HEK293T (cell line): Measurements from ENCODE around the gene NDOR1.

ENCODE experiments used
- CTCF ChIA-PET: fragments of 350-600 bp; formaldehyde crosslinking; extraction: SDS; loops from one replicate; lab custom pipeline; 2021; ENCODE audit warnings: antibody characterized with exemption, inconsistent platforms; lab: Yijun Ruan, JAX
- POLR2A ChIA-PET: fragments of 350-600 bp; formaldehyde crosslinking; extraction: SDS; loops from one replicate; lab custom pipeline; 2020; ENCODE audit warnings: antibody characterized with exemption, inconsistent platforms; lab: Yijun Ruan, JAX
- DNase-seq: peaks from one replicate; pipeline ENCODE4 v3.0.0; 2012; ENCODE audit warnings: mixed read lengths; ENCODE audit errors: extremely low spot score
- ARNT ChIP-seq: fragments of 450-650 bp; IDR thresholded peaks from 2 replicates; pipeline ENCODE4 v1.6.1; 2017; ENCODE audit warnings: mild to moderate bottlenecking
- BHLHE40 ChIP-seq: fragments of 450-650 bp; IDR thresholded peaks from 2 replicates; pipeline ENCODE4 v1.6.1; 2016; ENCODE audit warnings: mild to moderate bottlenecking, moderate library complexity, borderline replicate concordance
- CTBP1 ChIP-seq: fragments of 450-650 bp; IDR thresholded peaks from 2 replicates; pipeline ENCODE4 v1.6.1; 2016; ENCODE audit warnings: borderline replicate concordance
- ELF4 ChIP-seq: fragments of 450-650 bp; IDR thresholded peaks from 2 replicates; pipeline ENCODE4 v1.6.1; 2017; ENCODE audit warnings: antibody characterized with exemption
- FOXA1 ChIP-seq: fragments of 450-650 bp; IDR thresholded peaks from 2 replicates; pipeline ENCODE4 v1.6.1; 2016; ENCODE audit warnings: mild to moderate bottlenecking
- FOXK2 ChIP-seq: fragments of 450-650 bp; IDR thresholded peaks from 2 replicates; pipeline ENCODE4 v1.6.1; 2016; ENCODE audit warnings: mild to moderate bottlenecking
- FOXM1 ChIP-seq: fragments of 450-650 bp; IDR thresholded peaks from 2 replicates; pipeline ENCODE4 v1.6.1; 2017; ENCODE audit warnings: mild to moderate bottlenecking, borderline replicate concordance
- HDGF ChIP-seq: fragments of 450-650 bp; IDR thresholded peaks from 2 replicates; pipeline ENCODE4 v1.6.1; 2017; ENCODE audit warnings: antibody characterized with exemption, borderline replicate concordance
- L3MBTL2 ChIP-seq: fragments of 450-650 bp; conservative IDR thresholded peaks from 2 replicates; pipeline ENCODE4 v1.6.1; 2016; ENCODE audit warnings: mild to moderate bottlenecking
- LEF1 ChIP-seq: fragments of 450-650 bp; IDR thresholded peaks from 2 replicates; pipeline ENCODE4 v1.6.1; 2017; ENCODE audit warnings: mild to moderate bottlenecking, borderline replicate concordance
- NFRKB ChIP-seq: fragments of 450-650 bp; IDR thresholded peaks from 2 replicates; pipeline ENCODE4 v1.6.1; 2016; ENCODE audit warnings: mild to moderate bottlenecking, moderate library complexity
- PKNOX1 ChIP-seq: fragments of 450-650 bp; IDR thresholded peaks from 2 replicates; pipeline ENCODE4 v1.6.1; 2016
- SP1 ChIP-seq: fragments of 450-650 bp; IDR thresholded peaks from 2 replicates; pipeline ENCODE4 v1.6.1; 2017
- SUZ12 ChIP-seq: fragments of 450-650 bp; IDR thresholded peaks from 2 replicates; pipeline ENCODE4 v1.6.1; 2016; ENCODE audit warnings: mild to moderate bottlenecking
- TARDBP ChIP-seq: fragments of 450-650 bp; IDR thresholded peaks from 2 replicates; pipeline ENCODE4 v1.6.1; 2016
- ZNF384 ChIP-seq: fragments of 450-650 bp; IDR thresholded peaks from 2 replicates; pipeline ENCODE4 v1.6.1; 2016

Gene NDOR1

DNA sequence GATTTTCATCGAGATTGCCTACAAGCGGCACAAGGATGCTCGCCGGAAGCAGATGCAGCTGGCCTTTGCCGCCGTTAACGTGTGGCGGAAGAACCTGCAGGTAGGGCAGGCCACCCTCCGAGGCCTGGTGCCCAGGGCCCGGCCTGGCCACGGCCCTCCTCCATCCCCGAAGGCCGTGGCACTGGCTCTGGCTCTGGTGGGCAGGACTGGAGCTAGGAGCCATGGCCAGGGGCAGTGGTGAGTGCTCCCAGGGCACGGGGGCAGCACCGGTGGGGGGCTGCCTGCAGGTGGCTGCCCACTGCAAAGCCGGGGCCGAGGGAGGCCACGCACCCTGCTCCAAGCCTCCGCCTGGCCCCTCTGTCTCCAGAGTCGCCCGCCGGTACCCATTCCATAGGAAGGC, 41.7 kb upstream of the NDOR1 start:
- ChIA-PET CTCF (no interaction called here), POLR2A (no interaction called here)
- TF ChIP-seq FOXK2 (no peak), TARDBP (no peak), CTBP1 (no peak), ELF4 (no peak), HDGF (no peak), SUZ12 (no peak), SP1 (no peak), FOXM1 (no peak), ARNT (no peak), PKNOX1 (no peak), NFRKB (no peak), ZNF384 (no peak)
- DNase-seq, result no peak

GRCh38 chr9:137164370-137165249, 40.9 kb upstream of the NDOR1 start:
- TF ChIP-seq FOXK2, result no peak
- ChIA-PET POLR2A (no interaction called here), CTCF (interaction anchor here (0.6 kb wide), 1 partner anchor 163 kb away, joined by 5 read pairs; no protein-coding TSS in a partner anchor)
- DNase-seq, result no peak

DNA sequence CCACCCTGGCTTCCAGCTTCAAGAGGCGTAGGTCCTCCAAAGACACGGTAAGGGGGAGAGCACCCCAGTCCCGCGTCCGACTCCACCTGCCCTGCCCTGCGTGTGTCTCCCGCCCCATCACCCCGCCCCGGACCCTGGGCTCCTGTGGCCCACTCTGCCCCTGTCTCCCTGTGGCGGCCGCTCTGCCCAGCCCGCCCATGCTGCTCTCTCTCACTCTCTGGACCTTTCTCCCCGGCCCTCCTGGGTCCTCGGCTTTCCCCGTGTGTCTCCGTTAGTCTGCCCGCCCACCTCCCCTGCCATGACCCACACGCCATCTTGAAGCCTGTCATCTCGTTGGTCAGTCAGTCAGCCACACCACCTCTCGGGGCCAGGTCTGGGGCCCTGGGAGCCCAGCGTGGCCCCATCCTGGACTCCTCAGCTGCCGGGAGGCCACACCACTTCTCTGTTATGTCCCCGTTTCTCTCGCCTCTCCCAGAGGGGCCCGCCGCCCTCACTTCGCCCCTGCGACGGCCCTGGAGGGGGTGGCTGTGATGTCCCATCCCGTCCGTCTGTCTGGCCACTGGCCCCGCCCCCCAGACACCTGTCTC, 40.2 kb upstream of the NDOR1 start:
- CTCF ChIA-PET, result no interaction called here
- no peak for DNase-seq
- TF ChIP-seq BHLHE40, result no peak
- TF ChIP-seq CTBP1, result no peak
- TF ChIP-seq L3MBTL2, result no peak
- no peak for TF ChIP-seq FOXA1
- TF ChIP-seq TARDBP, result no peak
- TF ChIP-seq ARNT, result no peak
- TF ChIP-seq FOXM1, result no peak
- POLR2A ChIA-PET, result no interaction called here

DNA sequence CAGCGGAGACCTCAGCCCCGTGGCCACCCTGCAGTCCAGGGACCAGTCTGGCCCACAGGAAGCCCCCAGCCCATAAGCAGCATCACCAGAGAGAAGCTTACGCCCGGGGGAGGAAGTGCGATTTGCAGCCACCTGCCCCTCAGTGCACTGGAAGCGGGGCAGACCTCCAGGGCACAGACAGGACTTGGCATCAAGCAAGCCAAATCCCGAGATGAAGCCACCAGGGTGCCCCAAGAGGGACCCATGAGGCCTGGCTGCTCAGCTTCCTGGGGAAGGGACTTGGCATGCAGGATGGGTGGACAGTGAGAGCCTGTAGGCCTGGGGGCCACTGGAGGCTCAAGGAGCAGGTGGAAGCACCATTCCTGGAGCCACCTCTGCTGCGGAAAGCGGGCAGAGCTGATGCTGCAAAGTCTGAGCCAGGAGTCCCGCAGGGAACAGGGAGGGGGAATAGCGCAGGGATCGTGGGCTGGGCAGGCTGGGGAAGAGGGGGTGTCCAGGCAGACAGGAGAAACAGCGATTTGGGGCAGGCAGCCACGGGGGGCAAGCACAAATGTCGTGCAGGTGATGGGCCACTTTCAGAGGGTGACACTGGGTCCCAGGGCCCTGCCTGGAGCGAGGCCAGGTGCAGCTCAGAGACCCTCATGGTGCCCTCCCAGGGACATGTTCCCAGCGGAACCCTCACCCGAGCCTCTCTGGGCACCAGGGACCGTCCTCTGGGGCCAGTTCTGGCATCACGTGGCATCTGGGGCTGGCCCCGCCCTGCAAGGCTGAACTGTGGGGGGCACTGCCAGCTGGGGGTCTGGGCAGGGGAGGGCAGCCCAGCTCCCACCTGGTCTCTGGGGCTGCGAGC, 38.9 kb upstream of the NDOR1 start:
- ChIA-PET POLR2A (interaction anchor here (1.6 kb wide), 1 partner anchor 37 kb away, joined by 6 read pairs; no protein-coding TSS in a partner anchor), CTCF (interaction anchor here (1.1 to 2.2 kb wide), 2 partner anchors 9 to 17 kb away, joined by 3 to 5 read pairs; no protein-coding TSS in a partner anchor)
- TF ChIP-seq ELF4 (no peak), FOXK2 (no peak), FOXM1 (no peak), LEF1 (no peak), SUZ12 (no peak), NFRKB (no peak)
- DNase-seq, result no peak

DNA sequence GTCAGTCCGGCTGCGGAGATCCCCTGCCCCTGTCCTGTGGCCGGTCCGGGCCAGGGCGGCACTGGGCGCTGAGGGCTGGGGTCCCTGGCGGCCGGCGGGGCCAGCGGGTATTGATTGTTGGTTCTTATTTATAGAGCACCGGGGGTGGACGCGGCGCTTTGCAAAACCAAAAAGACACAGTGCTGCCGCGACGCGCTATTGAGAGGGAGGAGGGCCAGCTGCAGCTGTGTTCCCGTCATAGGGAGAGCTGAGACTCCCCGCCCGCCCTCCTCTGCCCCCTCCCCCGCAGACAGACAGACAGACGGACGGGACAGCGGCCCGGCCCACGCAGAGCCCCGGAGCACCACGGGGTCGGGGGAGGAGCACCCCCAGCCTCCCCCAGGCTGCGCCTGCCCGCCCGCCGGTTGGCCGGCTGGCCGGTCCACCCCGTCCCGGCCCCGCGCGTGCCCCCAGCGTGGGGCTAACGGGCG, 38.2 kb upstream of the NDOR1 start:
- TF ChIP-seq ELF4, result no peak
- TF ChIP-seq FOXM1, result no peak
- TF ChIP-seq L3MBTL2, result no peak
- no peak for TF ChIP-seq ARNT
- TF ChIP-seq LEF1, result no peak
- no peak for TF ChIP-seq TARDBP
- TF ChIP-seq SUZ12, result no peak
- TF ChIP-seq NFRKB, result no peak
- TF ChIP-seq PKNOX1, result no peak
- no peak for TF ChIP-seq FOXK2
- no peak for TF ChIP-seq FOXA1
- no peak for TF ChIP-seq BHLHE40
- no peak for TF ChIP-seq HDGF
- no peak for TF ChIP-seq ZNF384
- TF ChIP-seq SP1, result no peak
- TF ChIP-seq CTBP1, result no peak
- POLR2A ChIA-PET, result interaction anchor here (1.6 kb wide), 1 partner anchor 38 kb away, joined by 6 read pairs; no protein-coding TSS in a partner anchor

More for the DNA sequence above, 38.2 kb upstream of the NDOR1 start:
- CTCF ChIA-PET, result interaction anchor here (2.2 kb wide), 1 partner anchor 10 kb away, joined by 5 read pairs; no protein-coding TSS in a partner anchor
- DNase-seq, result no peak
